Trophoblast cell (in vitro differentiated cells and primary cell): Measurements from ENCODE around the gene SIL1.

Source experiments
- DNase-seq, 2 donors: peaks; one replicate each; pipeline ENCODE4 v3.0.0-alpha.2; 2016
- H2AFZ ChIP-seq: 2 replicates; pipeline ENCODE4 v1.6.1; 2013; ENCODE audit warnings: low read length, moderate library complexity, mild to moderate bottlenecking; ENCODE audit not compliant: insufficient read depth, poor library complexity
- H2AK5ac ChIP-seq: 2 replicates; pipeline ENCODE4 v1.6.1; 2013; ENCODE audit warnings: mild to moderate bottlenecking, low read length
- H2BK120ac ChIP-seq: 2 replicates; pipeline ENCODE4 v1.6.1; 2013; ENCODE audit warnings: low read length, mild to moderate bottlenecking, moderate library complexity; ENCODE audit not compliant: insufficient read depth, poor library complexity
- H2BK12ac ChIP-seq: 2 replicates; pipeline ENCODE4 v1.6.1; 2013; ENCODE audit warnings: mild to moderate bottlenecking, low read length, moderate library complexity
- H2BK5ac ChIP-seq: 2 replicates; pipeline ENCODE4 v1.6.1; 2013; ENCODE audit warnings: low read length, low read depth, moderate library complexity, mild to moderate bottlenecking; ENCODE audit not compliant: poor library complexity
- H3K14ac ChIP-seq: 2 replicates; pipeline ENCODE4 v1.6.1; 2013; ENCODE audit warnings: mild to moderate bottlenecking, low read length
- H3K18ac ChIP-seq: 2 replicates; pipeline ENCODE4 v1.6.1; 2013; ENCODE audit warnings: mild to moderate bottlenecking, low read length
- H3K23ac ChIP-seq: 2 replicates; pipeline ENCODE4 v1.6.1; 2013; ENCODE audit warnings: low read length
- H3K27ac ChIP-seq: 2 replicates; pipeline ENCODE4 v1.5.1; 2013; ENCODE audit warnings: low read depth, mild to moderate bottlenecking, inconsistent platforms, low read length, moderate library complexity
- H3K27me3 ChIP-seq: 2 replicates; pipeline ENCODE4 v1.6.1; 2013; ENCODE audit warnings: inconsistent platforms, mild to moderate bottlenecking, low read length, moderate library complexity; ENCODE audit not compliant: insufficient read depth
- H3K36me3 ChIP-seq, 2 experiments: 1 replicate in 1 of 2; 2 replicates in 1 of 2; pipeline ENCODE4 v1.6.1; 2013; ENCODE audit warnings: low read length in 2 of 2, mild to moderate bottlenecking in 2 of 2, moderate library complexity in 1 of 2; ENCODE audit not compliant: insufficient read depth in 2 of 2, control insufficient read depth in 1 of 2
- H3K4ac ChIP-seq: 2 replicates; pipeline ENCODE4 v1.6.1; 2013; ENCODE audit warnings: low read depth, mild to moderate bottlenecking, low read length, moderate library complexity
- H3K4me1 ChIP-seq, 2 experiments: 1 replicate in 1 of 2; 2 replicates in 1 of 2; pipeline ENCODE4 v1.6.1; 2013; ENCODE audit warnings: low read length in 2 of 2, mild to moderate bottlenecking in 2 of 2, moderate library complexity in 1 of 2; ENCODE audit not compliant: insufficient read depth in 2 of 2, control insufficient read depth in 1 of 2
- H3K4me2 ChIP-seq: 2 replicates; pipeline ENCODE4 v1.6.1; 2013; ENCODE audit warnings: inconsistent platforms, mild to moderate bottlenecking, low read length, moderate library complexity
- H3K4me3 ChIP-seq: 2 replicates; pipeline ENCODE4 v1.5.1; 2013; ENCODE audit warnings: mild to moderate bottlenecking, low read depth, low read length, inconsistent platforms
- H3K79me1 ChIP-seq: one replicate; pipeline ENCODE4 v1.6.1; 2013; ENCODE audit warnings: low read length
- H3K79me2 ChIP-seq: 2 replicates; pipeline ENCODE4 v1.6.1; 2013; ENCODE audit warnings: low read length, mild to moderate bottlenecking; ENCODE audit not compliant: control insufficient read depth, insufficient read depth, poor library complexity
- H3K9ac ChIP-seq: 2 replicates; pipeline ENCODE4 v1.6.1; 2013; ENCODE audit warnings: mild to moderate bottlenecking, low read length
- H3K9me3 ChIP-seq: 2 replicates; pipeline ENCODE4 v1.6.1; 2013; ENCODE audit warnings: low read depth, mild to moderate bottlenecking, control low read depth, inconsistent platforms, low read length; ENCODE audit not compliant: insufficient read depth
- H4K12ac ChIP-seq: 2 replicates; pipeline ENCODE4 v1.6.1; 2013; ENCODE audit warnings: low read depth, mild to moderate bottlenecking, low read length, moderate library complexity
- H4K8ac ChIP-seq: 2 replicates; pipeline ENCODE4 v1.6.1; 2013; ENCODE audit warnings: low read depth, mild to moderate bottlenecking, low read length, moderate library complexity
- H4K91ac ChIP-seq: one replicate; pipeline ENCODE4 v1.6.1; 2013; ENCODE audit warnings: low read depth, mild to moderate bottlenecking, low read length, moderate library complexity
- WGBS: extraction: QIAGEN DNeasy Blood & Tissue Kit; methylation state at CpG from one replicate; pipeline ENCODE4 v1.1.7; 2013; ENCODE audit warnings: missing lambda C conversion rate; ENCODE audit not compliant: insufficient read length, insufficient coverage; ENCODE audit errors: extremely low coverage; 5-methylcytosine and 5-hydroxymethylcytosine counted together

Gene SIL1

DNA sequence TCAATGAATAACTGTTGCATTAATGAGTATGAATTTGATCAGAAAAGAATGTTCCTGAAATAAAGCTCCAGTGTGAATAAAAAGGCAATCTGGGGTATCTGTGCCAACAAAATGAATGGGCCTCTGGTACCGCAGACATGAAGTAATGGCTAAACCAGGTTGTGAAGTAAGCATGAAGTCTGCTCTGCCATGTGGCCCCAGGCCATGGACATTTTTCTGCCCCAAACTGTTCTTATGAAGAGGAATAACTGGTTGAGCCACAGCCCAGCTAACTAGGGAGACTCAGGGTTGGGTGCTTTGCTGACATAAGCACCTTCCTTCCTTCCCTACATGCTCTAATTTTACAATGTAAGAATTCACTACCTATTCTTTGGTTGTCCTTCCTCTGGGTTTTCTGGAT is 175.6 kb downstream of the SIL1 start:
- no peaks in the 10 kb centered on the region for H3K9me3 ChIP-seq
- no peak overlapping the region for H2BK5ac ChIP-seq
- no peaks in the 10 kb centered on the region for H3K79me1 ChIP-seq
- no peak overlapping the region for H3K18ac ChIP-seq
- peak; percentile 97 to 98 for DNase-seq
- no peak overlapping the region for H2AFZ ChIP-seq
- H4K12ac ChIP-seq, result no peak overlapping the region
- H2BK120ac ChIP-seq, result no peak overlapping the region
- H3K27me3 ChIP-seq, result no peaks in the 10 kb centered on the region
- no peak overlapping the region for H3K4me2 ChIP-seq
- H3K23ac ChIP-seq, result no peak overlapping the region
- no peak overlapping the region for H3K4me3 ChIP-seq
- H4K8ac ChIP-seq, result no peak overlapping the region
- no peak overlapping the region for H2AK5ac ChIP-seq
- H2BK12ac ChIP-seq, result no peak overlapping the region
- no CpG with 5 or more reads among the region's 1 CpG for WGBS
- no peaks in the 10 kb centered on the region for H3K79me2 ChIP-seq
- no peak overlapping the region for H4K91ac ChIP-seq
- no peak overlapping the region for H3K4ac ChIP-seq
- peaks cover 9 to 10% of the 10 kb centered on the region in 2 experiments for H3K4me1 ChIP-seq
- H3K27ac ChIP-seq, result no peak overlapping the region
- no peak overlapping the region for H3K9ac ChIP-seq
- H3K36me3 ChIP-seq, result peaks cover 0 to 2% of the 10 kb centered on the region in 2 experiments
- H3K14ac ChIP-seq, result no peak overlapping the region

DNA sequence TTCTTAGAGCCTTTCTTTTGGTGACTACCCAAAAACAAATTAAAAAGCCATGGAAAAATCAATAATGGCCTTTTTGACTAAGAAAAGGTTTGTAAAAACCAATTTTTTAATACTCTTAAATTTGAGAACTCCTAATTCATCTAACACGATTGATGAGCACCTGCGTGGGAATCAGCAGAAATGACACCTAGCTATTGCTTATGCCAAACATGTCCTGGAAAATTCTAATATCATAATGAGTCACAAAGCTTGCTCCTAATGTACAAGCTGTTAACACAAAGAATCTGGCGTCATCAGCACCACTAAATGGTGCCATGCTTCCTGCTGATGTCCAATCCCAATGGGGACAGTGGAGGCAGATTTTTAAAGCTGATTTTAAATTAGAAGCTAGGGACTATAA is 176.8 kb downstream of the SIL1 start:
- H4K12ac ChIP-seq, result no peak overlapping the region
- H3K36me3 ChIP-seq, result peaks cover 0 to 2% of the 10 kb centered on the region in 2 experiments
- H2AK5ac ChIP-seq, result no peak overlapping the region
- H4K8ac ChIP-seq, result no peak overlapping the region
- H3K27ac ChIP-seq, result no peak overlapping the region
- H3K79me2 ChIP-seq, result no peaks in the 10 kb centered on the region
- no peak overlapping the region for H2AFZ ChIP-seq
- H3K27me3 ChIP-seq, result no peaks in the 10 kb centered on the region
- no peaks in the 10 kb centered on the region for H3K79me1 ChIP-seq
- H3K4me2 ChIP-seq, result no peak overlapping the region
- no peak overlapping the region for H3K4ac ChIP-seq
- no peak overlapping the region for H3K4me3 ChIP-seq
- no CpG with 5 or more reads among the region's 3 CpGs for WGBS
- H3K14ac ChIP-seq, result no peak overlapping the region
- no peak overlapping the region for H2BK5ac ChIP-seq
- H3K9me3 ChIP-seq, result no peaks in the 10 kb centered on the region
- peaks cover 9 to 10% of the 10 kb centered on the region in 2 experiments for H3K4me1 ChIP-seq
- H3K18ac ChIP-seq, result no peak overlapping the region
- DNase-seq, result no peak
- no peak overlapping the region for H2BK12ac ChIP-seq
- no peak overlapping the region for H3K9ac ChIP-seq
- no peak overlapping the region for H3K23ac ChIP-seq
- H4K91ac ChIP-seq, result no peak overlapping the region
- no peak overlapping the region for H2BK120ac ChIP-seq

DNA sequence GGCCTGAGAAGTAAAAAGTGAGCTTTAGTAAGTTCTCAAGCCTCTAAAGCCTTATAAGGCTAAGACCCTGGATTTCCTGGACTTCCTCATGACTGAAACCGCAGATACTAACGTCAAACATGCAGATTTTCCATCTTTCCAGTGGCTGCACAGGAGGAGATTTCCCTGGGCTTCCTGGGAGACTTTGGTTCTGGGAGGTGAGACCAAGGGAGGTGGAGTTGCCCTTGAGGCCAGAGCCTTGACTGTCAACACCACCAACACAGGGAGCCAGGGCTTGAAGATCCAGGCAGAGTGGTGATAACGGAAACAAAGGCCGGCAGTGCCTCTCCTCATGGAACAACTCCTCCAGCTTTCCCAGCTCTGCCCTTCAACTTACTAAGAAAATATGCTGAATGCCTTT is 178.3 kb downstream of the SIL1 start:
- no peak overlapping the region for H3K18ac ChIP-seq
- no peak overlapping the region for H4K91ac ChIP-seq
- H2BK120ac ChIP-seq, result no peak overlapping the region
- H3K27me3 ChIP-seq, result no peaks in the 10 kb centered on the region
- no peaks in the 10 kb centered on the region for H3K79me1 ChIP-seq
- no peak overlapping the region for H3K4me2 ChIP-seq
- H2AK5ac ChIP-seq, result no peak overlapping the region
- no peak overlapping the region for H4K8ac ChIP-seq
- no CpG with 5 or more reads among the region's 4 CpGs for WGBS
- no peak overlapping the region for H3K4me3 ChIP-seq
- no peak for DNase-seq
- no peak overlapping the region for H3K27ac ChIP-seq
- H3K79me2 ChIP-seq, result no peaks in the 10 kb centered on the region
- H3K23ac ChIP-seq, result no peak overlapping the region
- H2BK5ac ChIP-seq, result no peak overlapping the region
- H3K36me3 ChIP-seq, result peaks cover 0 to 2% of the 10 kb centered on the region in 2 experiments
- H3K4me1 ChIP-seq, result peaks cover 9 to 10% of the 10 kb centered on the region in 2 experiments
- H3K9ac ChIP-seq, result no peak overlapping the region
- no peak overlapping the region for H3K14ac ChIP-seq
- no peak overlapping the region for H4K12ac ChIP-seq
- no peak overlapping the region for H2AFZ ChIP-seq
- no peaks in the 10 kb centered on the region for H3K9me3 ChIP-seq
- no peak overlapping the region for H3K4ac ChIP-seq
- no peak overlapping the region for H2BK12ac ChIP-seq

DNA sequence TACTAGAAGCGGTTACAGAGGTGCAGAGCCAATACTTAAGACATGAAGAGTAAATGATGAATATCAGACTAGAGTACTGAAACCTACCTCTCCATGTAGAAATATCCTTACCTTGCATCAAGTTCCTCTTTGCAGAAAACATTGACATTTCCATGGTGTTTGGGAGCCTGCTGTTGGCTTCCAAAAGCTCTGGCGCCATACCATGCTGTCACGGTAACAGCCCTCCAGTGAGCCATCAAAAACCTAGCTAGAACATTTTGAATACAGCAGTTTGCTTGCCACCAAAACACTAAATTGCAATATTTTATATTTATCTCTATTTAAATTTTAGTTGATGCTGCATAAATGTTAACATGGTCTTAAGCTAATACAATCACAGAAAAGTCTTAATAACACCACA is 179.0 kb downstream of the SIL1 start:
- H3K4me3 ChIP-seq, result no peak overlapping the region
- no peak overlapping the region for H3K18ac ChIP-seq
- WGBS, result no CpG with 5 or more reads among the region's 3 CpGs
- no peaks in the 10 kb centered on the region for H3K27me3 ChIP-seq
- no peak for DNase-seq
- H2BK12ac ChIP-seq, result no peak overlapping the region
- H3K79me1 ChIP-seq, result no peaks in the 10 kb centered on the region
- H3K4me2 ChIP-seq, result no peak overlapping the region
- no peak overlapping the region for H3K9ac ChIP-seq
- no peak overlapping the region for H3K23ac ChIP-seq
- no peak overlapping the region for H3K4ac ChIP-seq
- H2BK120ac ChIP-seq, result no peak overlapping the region
- H2AFZ ChIP-seq, result no peak overlapping the region
- H3K4me1 ChIP-seq, result peaks cover 9 to 10% of the 10 kb centered on the region in 2 experiments
- H3K9me3 ChIP-seq, result no peaks in the 10 kb centered on the region
- H4K91ac ChIP-seq, result no peak overlapping the region
- H4K8ac ChIP-seq, result no peak overlapping the region
- H4K12ac ChIP-seq, result no peak overlapping the region
- no peaks in the 10 kb centered on the region for H3K79me2 ChIP-seq
- no peak overlapping the region for H3K27ac ChIP-seq
- no peak overlapping the region for H3K14ac ChIP-seq
- no peak overlapping the region for H2AK5ac ChIP-seq
- peaks cover 0 to 2% of the 10 kb centered on the region in 2 experiments for H3K36me3 ChIP-seq
- no peak overlapping the region for H2BK5ac ChIP-seq
